Right lobe of liver (tissue), 4 donors: ENCODE results near the gene CRTC1.

ENCODE experiments used
- CTCF ChIP-seq, 4 donors: fragments of 200-600 bp in 3 of 4; fragments of 450-650 bp in 1 of 4; IDR thresholded peaks; one replicate each; pipeline versions ENCODE4 v1.5.1 to v1.8.0; 2016 to 2022; ENCODE audit warnings: antibody characterized with exemption in 4 of 4, mild to moderate bottlenecking in 2 of 4
- POLR2A ChIP-seq: fragments of 450-650 bp; IDR thresholded peaks from one replicate; pipeline ENCODE4 v1.6.1; 2017; ENCODE audit warnings: antibody characterized with exemption, mild to moderate bottlenecking
- donor health status: DM: no; HTN: no; CAD: no.
- donor health status: DM: no; HTN: no; CAD: no.
- donor health status: DM: no; HTN: yes; CAD: no.

DNA sequence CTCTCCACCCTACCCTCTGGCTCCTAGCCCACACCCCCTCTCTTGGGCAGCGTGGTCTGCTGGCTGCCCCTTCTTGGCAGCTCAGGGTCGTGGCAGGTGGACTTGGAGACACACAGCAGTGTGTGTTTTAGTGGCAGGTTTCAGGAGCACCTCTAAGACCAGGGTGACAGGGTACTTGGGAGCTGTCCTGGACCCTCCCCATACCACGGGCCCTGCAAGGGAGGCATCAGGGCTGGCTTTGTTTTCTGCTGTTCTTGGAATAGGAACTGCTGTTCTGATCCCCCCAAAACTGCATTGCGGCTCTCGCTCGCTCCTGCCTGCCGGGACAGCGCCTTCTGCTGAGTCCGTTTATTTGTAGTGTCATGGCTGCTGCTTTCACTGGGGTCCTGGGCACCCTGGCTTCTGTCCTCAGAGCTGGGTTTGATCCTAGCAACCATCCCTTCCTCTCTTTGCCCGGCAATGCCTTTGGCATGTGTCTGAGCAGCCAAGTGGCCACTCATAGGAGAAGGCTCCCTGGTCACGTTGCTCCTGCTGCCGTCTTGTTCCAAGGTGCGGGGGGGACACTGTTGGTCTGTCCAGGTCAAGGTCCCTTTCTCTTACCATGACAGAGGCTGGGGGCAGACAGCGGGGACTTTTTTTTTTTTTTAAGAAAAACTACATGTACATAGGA lies 95.5 kb downstream of the CRTC1 start:
- TF ChIP-seq CTCF (IDR thresholded peaks at IDR 0.05) = no peak
- no peak for TF ChIP-seq POLR2A
